GM18505 (cell line): ENCODE results near the gene SET.
A peak's percentile ranks its signal among the peaks of the same experiment; 100 is the strongest.

ENCODE experiments used
- ATAC-seq: cut with Tn5 transposase; IDR thresholded peaks from one replicate; pipeline ENCODE4 v1.9.1; 2021; ENCODE audit not compliant: unreplicated experiment
- POLR2A ChIP-seq: IDR thresholded peaks from 4 replicates; pipeline ENCODE4 v1.6.1; 2011; ENCODE audit warnings: borderline replicate concordance; ENCODE audit not compliant: insufficient read depth, insufficient read length; ENCODE audit errors: extremely low read depth

Gene SET

GRCh38 chr9:128722380-128723351 lies 33.6 kb downstream of the SET start:
- no peak for ATAC-seq
- TF ChIP-seq POLR2A, result no peak

GRCh38 chr9:128723352-128723865 lies 34.4 kb downstream of the SET start:
- no peak for TF ChIP-seq POLR2A
- no peak for ATAC-seq

- peak; percentile 89 for ATAC-seq
- peak; percentile 98 for TF ChIP-seq POLR2A
These were observed 35.1 kb downstream of the SET start, which contains the start of gene ZDHHC12 for GRCh38 chr9:128723866-128724743. Gene ZDHHC12 (minus strand): TSS chr9:128724127. CDS start chr9:128724093, 34 bp downstream.

- peak; percentile 6 for ATAC-seq
These were observed 35.8 kb downstream of the SET start for GRCh38 chr9:128724744-128725211.

GRCh38 chr9:128727640-128728248 lies 38.7 kb downstream of the SET start:
- ATAC-seq, result no peak
- no peak for TF ChIP-seq POLR2A

More at GRCh38 chr9:128724744-128725211, 35.8 kb downstream of the SET start:
- TF ChIP-seq POLR2A, result peak; percentile 60

GRCh38 chr9:128728298-128728697 lies 39.3 kb downstream of the SET start:
- no peak for ATAC-seq
- no peak for TF ChIP-seq POLR2A

GRCh38 chr9:128729302-128729701 lies 40.3 kb downstream of the SET start:
- no peak for ATAC-seq
- TF ChIP-seq POLR2A, result no peak

- ATAC-seq, result no peak
- no peak for TF ChIP-seq POLR2A
These were observed 40.9 kb downstream of the SET start for GRCh38 chr9:128729766-128730517.

GRCh38 chr9:128731093-128731492 lies 42.1 kb downstream of the SET start:
- TF ChIP-seq POLR2A, result no peak
- ATAC-seq, result no peak

GRCh38 chr9:128731691-128732090 lies 42.7 kb downstream of the SET start:
- TF ChIP-seq POLR2A, result no peak
- ATAC-seq, result no peak

- no peak for ATAC-seq
These were observed 43.6 kb downstream of the SET start for GRCh38 chr9:128732576-128732975.

GRCh38 chr9:128733256-128733655 lies 44.2 kb downstream of the SET start:
- TF ChIP-seq POLR2A, result no peak
- ATAC-seq, result no peak

More at GRCh38 chr9:128732576-128732975, 43.6 kb downstream of the SET start:
- no peak for TF ChIP-seq POLR2A
